HG03460 (cell line): ENCODE results near the gene MX1.

ENCODE experiments used
- ATAC-seq: cut with Tn5 transposase; IDR thresholded peaks from one replicate; pipeline ENCODE4 v1.9.1; 2021; ENCODE audit not compliant: unreplicated experiment

MX1 gene

GRCh38 chr21:41425954-41426675 lies at the start of gene MX1:
MX1 (plus strand) TSS chr21:41426239; CDS start chr21:41432071, 5,832 bp downstream.
- ATAC-seq = peak; percentile 81

GRCh38 chr21:41377715-41378114 lies 48.3 kb upstream of the MX1 start:
- no peak for ATAC-seq

- ATAC-seq = no peak
Observed at GRCh38 chr21:41378849-41379248, 47.2 kb upstream of the MX1 start.

GRCh38 chr21:41379901-41380300 lies 46.1 kb upstream of the MX1 start:
- no peak for ATAC-seq

- no peak for ATAC-seq
Observed at GRCh38 chr21:41381731-41382130, 44.3 kb upstream of the MX1 start.

GRCh38 chr21:41387042-41387819 lies 38.8 kb upstream of the MX1 start:
- no peak for ATAC-seq

GRCh38 chr21:41387824-41388223 lies 38.2 kb upstream of the MX1 start:
- no peak for ATAC-seq

- no peak for ATAC-seq
Observed at GRCh38 chr21:41388259-41388658, 37.8 kb upstream of the MX1 start.

- ATAC-seq = no peak
Observed at GRCh38 chr21:41390043-41390639, 35.9 kb upstream of the MX1 start.

GRCh38 chr21:41393876-41394465 lies 32.1 kb upstream of the MX1 start:
- no peak for ATAC-seq

- no peak for ATAC-seq
Observed at GRCh38 chr21:41396558-41397075, 29.4 kb upstream of the MX1 start.

GRCh38 chr21:41397471-41397891 lies 28.6 kb upstream of the MX1 start:
- no peak for ATAC-seq

GRCh38 chr21:41398251-41398650 lies 27.8 kb upstream of the MX1 start:
- no peak for ATAC-seq

GRCh38 chr21:41398831-41399230 lies 27.2 kb upstream of the MX1 start:
- ATAC-seq = no peak

- no peak for ATAC-seq
Observed at GRCh38 chr21:41399246-41399800, 26.7 kb upstream of the MX1 start.

- no peak for ATAC-seq
Observed at GRCh38 chr21:41402231-41402630, 23.8 kb upstream of the MX1 start.

- ATAC-seq = no peak
Observed at GRCh38 chr21:41402796-41403195, 23.2 kb upstream of the MX1 start.

- ATAC-seq = no peak
Observed at GRCh38 chr21:41403331-41403730, 22.7 kb upstream of the MX1 start.

- no peak for ATAC-seq
Observed at GRCh38 chr21:41403966-41404365, 22.1 kb upstream of the MX1 start.

- no peak for ATAC-seq
Observed at GRCh38 chr21:41405321-41405720, 20.7 kb upstream of the MX1 start.

GRCh38 chr21:41406340-41406739 lies 19.7 kb upstream of the MX1 start:
- ATAC-seq = no peak
